ENCODE results near the gene TRDMT1. TPM values are rescaled to one million over a fixed set of nuclear protein-coding genes. Genes with fewer than 3 reads are reported as not detected.
"Not testable (repeated sequence)": the region's sequence is repeated elsewhere in the genome, so short reads cannot be mapped to it uniquely, and the experiment has no call there.

TRDMT1 gene
- total RNA-seq, 1 donor from 2014 or later: 7.8 TPM

- DNase-seq (ENCODE audit: extremely low read depth, low read depth, low spot score): no peak
These were observed 59.8 kb downstream of the TRDMT1 start for GRCh38 chr10:17141504-17142229.

- no peak for DNase-seq (ENCODE audit: extremely low read depth, low read depth, low spot score)
These were observed 61.1 kb downstream of the TRDMT1 start for GRCh38 chr10:17140386-17140761.

- no peak for DNase-seq (ENCODE audit: extremely low read depth, low read depth, low spot score)
These were observed 62.9 kb downstream of the TRDMT1 start for GRCh38 chr10:17138460-17139042.

- no peak for DNase-seq (ENCODE audit: extremely low read depth, low read depth, low spot score)
These were observed 66.7 kb downstream of the TRDMT1 start for GRCh38 chr10:17134737-17135260.

- no peak for DNase-seq (ENCODE audit: extremely low read depth, low read depth, low spot score)
These were observed 67.2 kb downstream of the TRDMT1 start for GRCh38 chr10:17134282-17134681.

GRCh38 chr10:17129741-17130140, 71.7 kb downstream of the TRDMT1 start, which contains the start of gene CUBN:
CUBN (minus strand) TSS chr10:17129811; CDS start chr10:17129765, 46 bp downstream.
- DNase-seq (ENCODE audit: extremely low read depth, low read depth, low spot score): no peak

- no peak for DNase-seq (ENCODE audit: extremely low read depth, low read depth, low spot score)
These were observed 73.2 kb downstream of the TRDMT1 start for GRCh38 chr10:17128261-17128660.

- no peak for DNase-seq (ENCODE audit: extremely low read depth, low read depth, low spot score)
These were observed 75.1 kb downstream of the TRDMT1 start for GRCh38 chr10:17126327-17126726.

- DNase-seq (ENCODE audit: extremely low read depth, low read depth, low spot score): no peak
These were observed 76.1 kb downstream of the TRDMT1 start for GRCh38 chr10:17125206-17125893.

- no peak for DNase-seq (ENCODE audit: extremely low read depth, low read depth, low spot score)
These were observed 77.5 kb downstream of the TRDMT1 start for GRCh38 chr10:17123961-17124360.

- no peak for DNase-seq (ENCODE audit: extremely low read depth, low read depth, low spot score)
These were observed 78.5 kb downstream of the TRDMT1 start for GRCh38 chr10:17122726-17123661.

- no peak for DNase-seq (ENCODE audit: extremely low read depth, low read depth, low spot score)
These were observed 79.4 kb downstream of the TRDMT1 start for GRCh38 chr10:17122052-17122451.

- DNase-seq (ENCODE audit: extremely low read depth, low read depth, low spot score): no peak
These were observed 80.8 kb downstream of the TRDMT1 start for GRCh38 chr10:17120694-17121093.

- DNase-seq (ENCODE audit: extremely low read depth, low read depth, low spot score): no peak
These were observed 81.6 kb downstream of the TRDMT1 start for GRCh38 chr10:17119845-17120244.

- no peak for DNase-seq (ENCODE audit: extremely low read depth, low read depth, low spot score)
These were observed 85.3 kb downstream of the TRDMT1 start for GRCh38 chr10:17116193-17116592.

- DNase-seq (ENCODE audit: extremely low read depth, low read depth, low spot score): peak; percentile 22
These were observed 85.8 kb downstream of the TRDMT1 start for GRCh38 chr10:17115683-17116082.

GRCh38 chr10:17114878-17115444, 86.5 kb downstream of the TRDMT1 start:
- not testable (repeated sequence) for DNase-seq (ENCODE audit: extremely low read depth, low read depth, low spot score)

GRCh38 chr10:17113889-17114540, 87.5 kb downstream of the TRDMT1 start:
- no peak for DNase-seq (ENCODE audit: extremely low read depth, low read depth, low spot score)

GRCh38 chr10:17113346-17113745, 88.1 kb downstream of the TRDMT1 start:
- DNase-seq (ENCODE audit: extremely low read depth, low read depth, low spot score): no peak

- DNase-seq (ENCODE audit: extremely low read depth, low read depth, low spot score): no peak
These were observed 88.9 kb downstream of the TRDMT1 start for GRCh38 chr10:17112566-17112965.

Measured in glomerular endothelial cell (primary cell).